Suprapubic skin (tissue), 4 donors: ENCODE results near the gene VPS4A. TPM values are rescaled to one million over a fixed set of nuclear protein-coding genes. Genes with fewer than 3 reads are reported as not detected.
A peak's percentile ranks its signal among the peaks of the same experiment; 100 is the strongest.

Experiments used
- DNase-seq, 2 donors: peaks; one replicate each; pipeline ENCODE4 v3.0.0-alpha.2; 2019; ENCODE audit warnings: low spot score in 2 of 2
- H3K27ac ChIP-seq: fragments of 200-600 bp; sonication (generic); one replicate; pipeline ENCODE4 v1.5.1; 2019
- H3K27me3 ChIP-seq: fragments of 200-600 bp; sonication (generic); one replicate; pipeline ENCODE4 v1.5.1; 2019
- H3K36me3 ChIP-seq: fragments of 200-600 bp; sonication (generic); one replicate; pipeline ENCODE4 v1.5.1; 2019
- H3K4me1 ChIP-seq: fragments of 200-600 bp; sonication (generic); one replicate; pipeline ENCODE4 v1.5.1; 2019
- H3K4me3 ChIP-seq: fragments of 200-600 bp; sonication (generic); one replicate; pipeline ENCODE4 v1.5.1; 2019; ENCODE audit warnings: mild to moderate bottlenecking
- H3K9me3 ChIP-seq: fragments of 200-600 bp; sonication (generic); one replicate; pipeline ENCODE4 v1.5.1; 2019
- CTCF ChIP-seq, 2 donors: fragments of 200-600 bp in 1 of 2; fragments of 450-650 bp in 1 of 2; sonication (generic) in 1 of 2; IDR thresholded peaks; one replicate each; pipeline ENCODE4 v1.5.1; 2016 to 2019; ENCODE audit warnings: antibody characterized with exemption in 2 of 2, mild to moderate bottlenecking in 1 of 2, moderate library complexity in 1 of 2
- EP300 ChIP-seq: sonication (generic); formaldehyde crosslinking; IDR thresholded peaks from one replicate; pipeline ENCODE4 v1.6.1; 2017; ENCODE audit warnings: antibody characterized with exemption
- POLR2A ChIP-seq, 2 donors: fragments of 450-650 bp; IDR thresholded peaks; one replicate each; pipeline ENCODE4 v1.6.1; 2017; ENCODE audit warnings: antibody characterized with exemption in 2 of 2, mild to moderate bottlenecking in 2 of 2, moderate library complexity in 2 of 2
- POLR2AphosphoS5 ChIP-seq, 3 donors: sonication (generic); formaldehyde crosslinking; IDR thresholded peaks; one replicate each; pipeline ENCODE4 v1.6.1; 2017; ENCODE audit warnings: antibody characterized with exemption in 3 of 3
- WGBS: methylation state at CpG from one replicate; pipeline ENCODE4 v1.1.5; 2018; 5-methylcytosine and 5-hydroxymethylcytosine counted together
- total RNA-seq, 4 donors: library from RNA; depleted of rRNA; stranded (reverse); fragments of >200 nt; gene quantifications; one replicate each; pipeline ENCODE4 v1.1.0, GENCODE V29; 2016

Gene VPS4A
- total RNA-seq, 4 donors from 2014 or later, result 32.5 to 46.6 (median 37.6) TPM

- WGBS, result under 1% methylated on average over 39 of the region's 77 CpGs
- peak; percentile 7 to 35 for TF ChIP-seq POLR2A (IDR thresholded peaks at IDR 0.05)
- no peak for TF ChIP-seq EP300
- peak in 2 of 3 donors; percentile 37 to 71 for TF ChIP-seq POLR2AphosphoS5 (IDR thresholded peaks at IDR 0.05)
- TF ChIP-seq CTCF (IDR thresholded peaks at IDR 0.05), result peak; percentile 81 to 92
Measured at GRCh38 chr16:69339289-69340094, 28.3 kb downstream of the VPS4A start, which contains the start of the genes COG8 and NIP7. Gene COG8 (minus strand): TSS chr16:69339564. CDS start chr16:69339552, 12 bp downstream. Gene NIP7 (plus strand): TSS chr16:69339772. CDS start chr16:69339830, 58 bp downstream.

GRCh38 chr16:69340095-69340644 lies 29.0 kb downstream of the VPS4A start:
- 9% methylated on average over 16 of the region's 16 CpGs for WGBS
- Histone ChIP-seq H3K4me3 (peak overlapping the region; percentile 93), H3K4me1 (peaks cover 36% of the 10 kb centered on the region), H3K27me3 (no peaks in the 10 kb centered on the region), H3K9me3 (no peaks in the 10 kb centered on the region), H3K36me3 (peaks cover 27% of the 10 kb centered on the region), H3K27ac (peak overlapping the region; percentile 92)
- DNase-seq, result no peak
- TF ChIP-seq CTCF (IDR thresholded peaks at IDR 0.05) (no peak), POLR2A (IDR thresholded peaks at IDR 0.05) (no peak), EP300 (no peak), POLR2AphosphoS5 (IDR thresholded peaks at IDR 0.05) (no peak)

More at GRCh38 chr16:69339289-69340094, 28.3 kb downstream of the VPS4A start, which contains the start of the genes COG8 and NIP7:
- peaks cover 36% of the 10 kb centered on the region for H3K4me1 ChIP-seq
- H3K9me3 ChIP-seq, result no peaks in the 10 kb centered on the region
- peak within 1 kb of the TSS; percentile 92 for H3K27ac ChIP-seq
- H3K36me3 ChIP-seq, result peaks cover 34% of the 10 kb centered on the region
- peak within 1 kb of the TSS; percentile 93 for H3K4me3 ChIP-seq
- H3K27me3 ChIP-seq, result no peaks in the 10 kb centered on the region
- DNase-seq, result peak; percentile 96 to 97

DNA sequence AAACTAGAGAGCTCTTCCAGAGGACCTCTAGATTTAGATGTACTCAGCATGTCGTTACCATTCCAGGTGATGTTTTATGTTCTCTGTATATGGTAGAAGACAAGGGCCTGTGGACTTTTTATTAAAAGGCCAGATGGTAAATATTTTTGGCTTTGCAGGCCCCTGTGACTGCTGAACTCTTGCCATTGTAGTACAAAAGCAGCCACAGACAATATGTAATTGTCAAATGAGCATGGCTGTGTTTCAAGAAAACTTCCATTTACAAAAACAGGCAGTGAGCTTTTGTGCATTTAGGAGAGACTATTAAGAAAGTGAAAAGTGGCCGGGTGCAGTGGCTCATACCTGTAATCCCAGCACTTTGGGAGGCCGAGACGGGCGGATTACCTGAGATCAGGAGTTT lies 33.0 kb downstream of the VPS4A start:
- H3K36me3 ChIP-seq, result peaks cover 14% of the 10 kb centered on the region
- no peak overlapping the region for H3K27ac ChIP-seq
- 92% methylated on average over 5 of the region's 5 CpGs for WGBS
- no peaks in the 10 kb centered on the region for H3K27me3 ChIP-seq
- H3K9me3 ChIP-seq, result no peaks in the 10 kb centered on the region
- DNase-seq, result no peak
- peaks cover 14% of the 10 kb centered on the region for H3K4me1 ChIP-seq
- no peak for TF ChIP-seq EP300
- TF ChIP-seq CTCF (IDR thresholded peaks at IDR 0.05), result no peak
- no peak for TF ChIP-seq POLR2AphosphoS5 (IDR thresholded peaks at IDR 0.05)
- TF ChIP-seq POLR2A (IDR thresholded peaks at IDR 0.05), result no peak
- H3K4me3 ChIP-seq, result no peak overlapping the region

- H3K4me3 ChIP-seq, result no peak overlapping the region
- no peaks in the 10 kb centered on the region for H3K27me3 ChIP-seq
- no peak for DNase-seq
- no peak overlapping the region for H3K27ac ChIP-seq
- 73% methylated on average over 4 of the region's 4 CpGs for WGBS
- H3K4me1 ChIP-seq, result peaks cover 6% of the 10 kb centered on the region
- peaks cover 21% of the 10 kb centered on the region for H3K36me3 ChIP-seq
- H3K9me3 ChIP-seq, result no peaks in the 10 kb centered on the region
- TF ChIP-seq POLR2AphosphoS5 (IDR thresholded peaks at IDR 0.05) (no peak), CTCF (IDR thresholded peaks at IDR 0.05) (no peak), EP300 (no peak), POLR2A (IDR thresholded peaks at IDR 0.05) (no peak)
Measured at GRCh38 chr16:69345923-69346322, 34.8 kb downstream of the VPS4A start.

DNA sequence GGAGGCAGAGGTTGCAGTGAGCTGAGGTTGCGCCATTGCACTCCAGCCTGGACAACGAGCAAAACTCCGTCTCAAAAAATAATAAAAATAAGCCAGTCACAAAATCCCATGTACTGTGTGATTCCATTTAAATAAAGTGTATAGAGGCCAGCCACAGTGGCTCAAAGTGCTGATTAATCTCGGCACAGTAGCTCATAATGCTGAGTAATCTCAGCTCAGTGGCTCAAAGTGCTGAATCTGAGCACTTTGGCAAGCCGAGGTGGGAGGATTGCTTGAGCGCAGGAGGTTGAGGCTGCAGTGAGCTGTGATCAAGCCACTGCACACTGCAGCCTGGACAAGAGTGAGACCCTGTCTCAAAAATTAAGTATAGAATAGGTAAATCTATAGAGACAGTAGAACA lies 35.5 kb downstream of the VPS4A start:
- Histone ChIP-seq H3K27me3 (no peaks in the 10 kb centered on the region), H3K4me3 (no peak overlapping the region), H3K27ac (no peak overlapping the region), H3K36me3 (peaks cover 17% of the 10 kb centered on the region), H3K4me1 (no peaks in the 10 kb centered on the region), H3K9me3 (no peaks in the 10 kb centered on the region)
- no peak for DNase-seq
- TF ChIP-seq POLR2A (IDR thresholded peaks at IDR 0.05) (no peak), EP300 (no peak), CTCF (IDR thresholded peaks at IDR 0.05) (no peak), POLR2AphosphoS5 (IDR thresholded peaks at IDR 0.05) (no peak)
- 86% methylated on average over 6 of the region's 6 CpGs for WGBS
